Measurements from ENCODE around the gene RBBP5.

The RBBP5 gene

GRCh38 chr1:205129447-205130029, 7.8 kb upstream of the RBBP5 start:
- TF ChIP-seq, protein P1, sequence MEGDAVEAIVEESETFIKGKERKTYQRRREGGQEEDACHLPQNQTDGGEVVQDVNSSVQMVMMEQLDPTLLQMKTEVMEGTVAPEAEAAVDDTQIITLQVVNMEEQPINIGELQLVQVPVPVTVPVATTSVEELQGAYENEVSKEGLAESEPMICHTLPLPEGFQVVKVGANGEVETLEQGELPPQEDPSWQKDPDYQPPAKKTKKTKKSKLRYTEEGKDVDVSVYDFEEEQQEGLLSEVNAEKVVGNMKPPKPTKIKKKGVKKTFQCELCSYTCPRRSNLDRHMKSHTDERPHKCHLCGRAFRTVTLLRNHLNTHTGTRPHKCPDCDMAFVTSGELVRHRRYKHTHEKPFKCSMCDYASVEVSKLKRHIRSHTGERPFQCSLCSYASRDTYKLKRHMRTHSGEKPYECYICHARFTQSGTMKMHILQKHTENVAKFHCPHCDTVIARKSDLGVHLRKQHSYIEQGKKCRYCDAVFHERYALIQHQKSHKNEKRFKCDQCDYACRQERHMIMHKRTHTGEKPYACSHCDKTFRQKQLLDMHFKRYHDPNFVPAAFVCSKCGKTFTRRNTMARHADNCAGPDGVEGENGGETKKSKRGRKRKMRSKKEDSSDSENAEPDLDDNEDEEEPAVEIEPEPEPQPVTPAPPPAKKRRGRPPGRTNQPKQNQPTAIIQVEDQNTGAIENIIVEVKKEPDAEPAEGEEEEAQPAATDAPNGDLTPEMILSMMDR (conservative IDR thresholded peaks at IDR 0.05; ENCODE audit: low read length), result no peak
- DNase-seq (ENCODE audit: low read depth), result no peak
- no peak overlapping the region for H3K4me3 ChIP-seq (ENCODE audit: low read length)

GRCh38 chr1:205128050-205128449, 6.3 kb upstream of the RBBP5 start:
- no peak overlapping the region for H3K4me3 ChIP-seq (ENCODE audit: low read length)
- TF ChIP-seq, protein P1 (conservative IDR thresholded peaks at IDR 0.05; ENCODE audit: low read length), result no peak
- no peak for DNase-seq (ENCODE audit: low read depth)

DNA sequence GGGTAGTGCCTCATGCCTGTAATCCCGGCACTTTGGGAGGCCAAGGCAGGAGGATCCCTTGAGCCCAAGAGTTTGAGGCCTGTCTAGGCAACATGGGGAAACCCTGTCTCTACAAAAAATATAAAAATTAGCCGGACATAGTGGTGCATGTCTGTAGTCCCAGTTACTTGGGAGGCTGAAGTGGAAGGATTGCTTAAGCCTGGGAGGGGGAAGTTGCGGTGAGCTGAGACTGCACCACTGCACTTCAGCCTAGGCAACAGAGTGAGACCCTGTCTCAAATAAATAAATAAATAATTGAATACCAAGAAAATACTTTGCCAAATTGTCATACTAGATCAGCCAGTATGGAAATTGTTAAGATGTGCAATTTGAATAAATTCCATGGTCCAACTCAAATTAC, 5.9 kb upstream of the RBBP5 start:
- DNase-seq (ENCODE audit: low read depth), result no peak
- H3K4me3 ChIP-seq (ENCODE audit: low read length), result no peak overlapping the region
- TF ChIP-seq, protein P1 (conservative IDR thresholded peaks at IDR 0.05; ENCODE audit: low read length), result no peak

DNA sequence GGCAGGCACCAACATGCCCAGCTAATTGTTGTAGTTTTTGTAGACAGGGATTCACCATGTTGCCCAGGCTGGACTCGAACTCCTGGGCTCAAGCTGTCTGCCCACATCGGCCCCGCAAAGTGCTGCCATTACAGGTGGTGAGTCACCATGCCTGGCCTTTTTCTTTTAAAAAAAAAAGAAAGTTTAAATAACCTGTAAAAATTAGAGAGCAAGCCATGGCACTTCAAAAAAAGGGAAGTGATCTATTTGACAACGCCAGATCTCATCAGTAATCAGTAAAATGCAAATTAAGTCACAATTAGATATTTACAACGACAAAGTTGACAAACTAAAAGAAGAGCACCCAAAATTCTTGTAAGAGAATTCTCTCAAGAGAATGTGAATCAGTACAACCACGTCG, 2.9 kb upstream of the RBBP5 start:
- H3K4me3 ChIP-seq (ENCODE audit: low read length), result no peak overlapping the region
- TF ChIP-seq, protein P1 (conservative IDR thresholded peaks at IDR 0.05; ENCODE audit: low read length), result no peak
- no peak for DNase-seq (ENCODE audit: low read depth)

DNA sequence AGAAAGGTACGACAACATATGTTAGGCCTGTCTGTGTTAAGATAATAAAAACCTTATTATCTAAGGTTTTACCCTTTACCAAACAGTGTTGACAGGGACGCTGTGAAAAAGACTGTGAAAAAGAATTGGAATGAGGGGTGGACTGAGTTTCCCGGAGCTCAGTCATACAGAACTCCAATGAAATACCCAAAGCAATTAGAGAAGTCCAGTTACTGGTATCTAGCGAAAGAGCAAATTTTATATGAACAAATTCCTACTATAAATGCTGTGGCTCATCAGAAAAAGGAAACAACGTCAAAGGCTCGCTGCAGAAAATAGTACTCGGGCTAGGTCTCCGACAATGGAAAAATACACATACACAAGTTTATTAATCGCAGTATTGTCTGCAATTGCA, 708 bp upstream of the RBBP5 start:
- DNase-seq (ENCODE audit: low read depth), result no peak
- TF ChIP-seq, protein P1 (conservative IDR thresholded peaks at IDR 0.05; ENCODE audit: low read length), result no peak
- H3K4me3 ChIP-seq (ENCODE audit: low read length), result peak overlapping the region; percentile 98

- H3K4me3 ChIP-seq (ENCODE audit: low read length), result no peak overlapping the region
- DNase-seq (ENCODE audit: low read depth), result no peak
- TF ChIP-seq, protein P1 (conservative IDR thresholded peaks at IDR 0.05; ENCODE audit: low read length), result no peak
These were observed 3.0 kb downstream of the RBBP5 start for GRCh38 chr1:205118752-205119151.

GRCh38 chr1:205111354-205111753, 10.4 kb downstream of the RBBP5 start:
- DNase-seq (ENCODE audit: low read depth), result no peak
- TF ChIP-seq, protein P1 (conservative IDR thresholded peaks at IDR 0.05; ENCODE audit: low read length), result no peak
- no peak overlapping the region for H3K4me3 ChIP-seq (ENCODE audit: low read length)
